WTC11 (cell line): ENCODE data around the gene SLC1A4.
"Not testable (repeated sequence)": the region's sequence is repeated elsewhere in the genome, so short reads cannot be mapped to it uniquely, and the experiment has no call there.

Source experiments
- CBFB ChIP-seq: sonication (generic); formaldehyde crosslinking; IDR thresholded peaks from 2 replicates; pipeline ENCODE4 v1.8.1; 2022; ENCODE audit warnings: mild to moderate bottlenecking, low read depth, missing genetic modification reagents
- CREB1 ChIP-seq: sonication (generic); formaldehyde crosslinking; IDR thresholded peaks from 2 replicates; pipeline ENCODE4 v1.8.0; 2023; ENCODE audit warnings: mild to moderate bottlenecking, missing genetic modification reagents
- ESRRA ChIP-seq: sonication (generic); formaldehyde crosslinking; IDR thresholded peaks from 2 replicates; pipeline ENCODE4 v1.8.1; 2022; ENCODE audit warnings: mild to moderate bottlenecking, missing genetic modification reagents, borderline replicate concordance
- IRF2 ChIP-seq: sonication (generic); formaldehyde crosslinking; IDR thresholded peaks from 2 replicates; pipeline ENCODE4 v1.8.0; 2022; ENCODE audit warnings: low read depth, missing genetic modification reagents, borderline replicate concordance
- NFYB ChIP-seq: sonication (generic); formaldehyde crosslinking; conservative IDR thresholded peaks from 2 replicates; pipeline ENCODE4 v1.8.0; 2022; ENCODE audit warnings: low read depth, missing genetic modification reagents
- TP53 ChIP-seq: sonication (generic); formaldehyde crosslinking; IDR thresholded peaks from 2 replicates; pipeline ENCODE4 v1.8.1; 2023; ENCODE audit warnings: mild to moderate bottlenecking, missing genetic modification reagents
- ZNF263 ChIP-seq: sonication (generic); formaldehyde crosslinking; IDR thresholded peaks from 2 replicates; pipeline ENCODE4 v1.8.1; 2022; ENCODE audit warnings: low read depth, mild to moderate bottlenecking, moderate library complexity, missing genetic modification reagents
- TF ChIP-seq, protein P1 (sequence below): fragments of 200-600 bp; IDR thresholded peaks from 2 replicates; pipeline ENCODE4 v1.8.0; 2022; ENCODE audit warnings: antibody characterized with exemption
- TF ChIP-seq, protein P2 (sequence below): fragments of 250-450 bp; sonication (Bioruptor Pico); IDR thresholded peaks from 2 replicates; pipeline ENCODE4 v1.9.0; 2021; ENCODE audit warnings: mild to moderate bottlenecking, borderline replicate concordance
- TF ChIP-seq, protein P3 (sequence below): sonication (generic); formaldehyde crosslinking; IDR thresholded peaks from 2 replicates; pipeline ENCODE4 v1.8.0; 2022; ENCODE audit warnings: mild to moderate bottlenecking, missing genetic modification reagents
- TF ChIP-seq, protein P4 (sequence below): sonication (generic); formaldehyde crosslinking; IDR thresholded peaks from 2 replicates; pipeline ENCODE4 v1.8.0; 2022; ENCODE audit warnings: mild to moderate bottlenecking, missing genetic modification reagents
- TF ChIP-seq, protein P5 (sequence below): sonication (generic); formaldehyde crosslinking; IDR thresholded peaks from 2 replicates; pipeline ENCODE4 v1.8.1; 2023; ENCODE audit warnings: mild to moderate bottlenecking, missing genetic modification reagents, moderate library complexity
- TF ChIP-seq, protein P6 (sequence below): sonication (generic); formaldehyde crosslinking; IDR thresholded peaks from 2 replicates; pipeline ENCODE4 v1.8.0; 2022; ENCODE audit warnings: missing genetic modification reagents

DNA sequence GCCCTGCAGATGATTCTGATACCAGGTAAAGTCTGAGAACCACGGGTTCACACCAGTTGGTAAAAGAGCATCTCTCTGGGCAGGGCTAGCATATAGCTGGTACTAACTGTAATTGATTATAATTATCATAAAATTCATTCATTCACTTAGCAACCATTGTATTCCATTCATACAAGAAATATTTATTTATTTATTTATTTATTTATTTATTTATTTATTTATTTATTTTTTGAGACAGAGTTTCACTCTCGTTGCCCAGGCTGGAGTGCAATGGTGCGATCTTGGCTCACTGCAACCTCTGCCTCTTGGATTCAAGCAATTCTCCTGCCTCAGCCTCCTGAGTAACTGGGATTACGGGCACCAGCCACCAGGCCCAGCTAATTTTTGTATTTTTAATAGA lies 44.5 kb downstream of the SLC1A4 start:
- TF ChIP-seq, protein P1, sequence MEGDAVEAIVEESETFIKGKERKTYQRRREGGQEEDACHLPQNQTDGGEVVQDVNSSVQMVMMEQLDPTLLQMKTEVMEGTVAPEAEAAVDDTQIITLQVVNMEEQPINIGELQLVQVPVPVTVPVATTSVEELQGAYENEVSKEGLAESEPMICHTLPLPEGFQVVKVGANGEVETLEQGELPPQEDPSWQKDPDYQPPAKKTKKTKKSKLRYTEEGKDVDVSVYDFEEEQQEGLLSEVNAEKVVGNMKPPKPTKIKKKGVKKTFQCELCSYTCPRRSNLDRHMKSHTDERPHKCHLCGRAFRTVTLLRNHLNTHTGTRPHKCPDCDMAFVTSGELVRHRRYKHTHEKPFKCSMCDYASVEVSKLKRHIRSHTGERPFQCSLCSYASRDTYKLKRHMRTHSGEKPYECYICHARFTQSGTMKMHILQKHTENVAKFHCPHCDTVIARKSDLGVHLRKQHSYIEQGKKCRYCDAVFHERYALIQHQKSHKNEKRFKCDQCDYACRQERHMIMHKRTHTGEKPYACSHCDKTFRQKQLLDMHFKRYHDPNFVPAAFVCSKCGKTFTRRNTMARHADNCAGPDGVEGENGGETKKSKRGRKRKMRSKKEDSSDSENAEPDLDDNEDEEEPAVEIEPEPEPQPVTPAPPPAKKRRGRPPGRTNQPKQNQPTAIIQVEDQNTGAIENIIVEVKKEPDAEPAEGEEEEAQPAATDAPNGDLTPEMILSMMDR = not testable (repeated sequence)
- TF ChIP-seq, protein P2, sequence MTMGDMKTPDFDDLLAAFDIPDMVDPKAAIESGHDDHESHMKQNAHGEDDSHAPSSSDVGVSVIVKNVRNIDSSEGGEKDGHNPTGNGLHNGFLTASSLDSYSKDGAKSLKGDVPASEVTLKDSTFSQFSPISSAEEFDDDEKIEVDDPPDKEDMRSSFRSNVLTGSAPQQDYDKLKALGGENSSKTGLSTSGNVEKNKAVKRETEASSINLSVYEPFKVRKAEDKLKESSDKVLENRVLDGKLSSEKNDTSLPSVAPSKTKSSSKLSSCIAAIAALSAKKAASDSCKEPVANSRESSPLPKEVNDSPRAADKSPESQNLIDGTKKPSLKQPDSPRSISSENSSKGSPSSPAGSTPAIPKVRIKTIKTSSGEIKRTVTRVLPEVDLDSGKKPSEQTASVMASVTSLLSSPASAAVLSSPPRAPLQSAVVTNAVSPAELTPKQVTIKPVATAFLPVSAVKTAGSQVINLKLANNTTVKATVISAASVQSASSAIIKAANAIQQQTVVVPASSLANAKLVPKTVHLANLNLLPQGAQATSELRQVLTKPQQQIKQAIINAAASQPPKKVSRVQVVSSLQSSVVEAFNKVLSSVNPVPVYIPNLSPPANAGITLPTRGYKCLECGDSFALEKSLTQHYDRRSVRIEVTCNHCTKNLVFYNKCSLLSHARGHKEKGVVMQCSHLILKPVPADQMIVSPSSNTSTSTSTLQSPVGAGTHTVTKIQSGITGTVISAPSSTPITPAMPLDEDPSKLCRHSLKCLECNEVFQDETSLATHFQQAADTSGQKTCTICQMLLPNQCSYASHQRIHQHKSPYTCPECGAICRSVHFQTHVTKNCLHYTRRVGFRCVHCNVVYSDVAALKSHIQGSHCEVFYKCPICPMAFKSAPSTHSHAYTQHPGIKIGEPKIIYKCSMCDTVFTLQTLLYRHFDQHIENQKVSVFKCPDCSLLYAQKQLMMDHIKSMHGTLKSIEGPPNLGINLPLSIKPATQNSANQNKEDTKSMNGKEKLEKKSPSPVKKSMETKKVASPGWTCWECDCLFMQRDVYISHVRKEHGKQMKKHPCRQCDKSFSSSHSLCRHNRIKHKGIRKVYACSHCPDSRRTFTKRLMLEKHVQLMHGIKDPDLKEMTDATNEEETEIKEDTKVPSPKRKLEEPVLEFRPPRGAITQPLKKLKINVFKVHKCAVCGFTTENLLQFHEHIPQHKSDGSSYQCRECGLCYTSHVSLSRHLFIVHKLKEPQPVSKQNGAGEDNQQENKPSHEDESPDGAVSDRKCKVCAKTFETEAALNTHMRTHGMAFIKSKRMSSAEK (CRISPR knock-in tag) = not testable (repeated sequence)
- not testable (repeated sequence) for TF ChIP-seq NFYB (CRISPR knock-in tag); CBFB (CRISPR knock-in tag); ESRRA (CRISPR knock-in tag); ZNF263 (CRISPR knock-in tag); IRF2 (CRISPR knock-in tag); TP53 (CRISPR knock-in tag); CREB1
- TF ChIP-seq, protein P3, sequence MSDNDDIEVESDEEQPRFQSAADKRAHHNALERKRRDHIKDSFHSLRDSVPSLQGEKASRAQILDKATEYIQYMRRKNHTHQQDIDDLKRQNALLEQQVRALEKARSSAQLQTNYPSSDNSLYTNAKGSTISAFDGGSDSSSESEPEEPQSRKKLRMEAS (CRISPR knock-in tag) = not testable (repeated sequence)
- TF ChIP-seq, protein P4, sequence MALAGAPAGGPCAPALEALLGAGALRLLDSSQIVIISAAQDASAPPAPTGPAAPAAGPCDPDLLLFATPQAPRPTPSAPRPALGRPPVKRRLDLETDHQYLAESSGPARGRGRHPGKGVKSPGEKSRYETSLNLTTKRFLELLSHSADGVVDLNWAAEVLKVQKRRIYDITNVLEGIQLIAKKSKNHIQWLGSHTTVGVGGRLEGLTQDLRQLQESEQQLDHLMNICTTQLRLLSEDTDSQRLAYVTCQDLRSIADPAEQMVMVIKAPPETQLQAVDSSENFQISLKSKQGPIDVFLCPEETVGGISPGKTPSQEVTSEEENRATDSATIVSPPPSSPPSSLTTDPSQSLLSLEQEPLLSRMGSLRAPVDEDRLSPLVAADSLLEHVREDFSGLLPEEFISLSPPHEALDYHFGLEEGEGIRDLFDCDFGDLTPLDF (CRISPR knock-in tag) = not testable (repeated sequence)
- TF ChIP-seq, protein P5, sequence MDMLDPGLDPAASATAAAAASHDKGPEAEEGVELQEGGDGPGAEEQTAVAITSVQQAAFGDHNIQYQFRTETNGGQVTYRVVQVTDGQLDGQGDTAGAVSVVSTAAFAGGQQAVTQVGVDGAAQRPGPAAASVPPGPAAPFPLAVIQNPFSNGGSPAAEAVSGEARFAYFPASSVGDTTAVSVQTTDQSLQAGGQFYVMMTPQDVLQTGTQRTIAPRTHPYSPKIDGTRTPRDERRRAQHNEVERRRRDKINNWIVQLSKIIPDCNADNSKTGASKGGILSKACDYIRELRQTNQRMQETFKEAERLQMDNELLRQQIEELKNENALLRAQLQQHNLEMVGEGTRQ = not testable (repeated sequence)
- TF ChIP-seq, protein P6, sequence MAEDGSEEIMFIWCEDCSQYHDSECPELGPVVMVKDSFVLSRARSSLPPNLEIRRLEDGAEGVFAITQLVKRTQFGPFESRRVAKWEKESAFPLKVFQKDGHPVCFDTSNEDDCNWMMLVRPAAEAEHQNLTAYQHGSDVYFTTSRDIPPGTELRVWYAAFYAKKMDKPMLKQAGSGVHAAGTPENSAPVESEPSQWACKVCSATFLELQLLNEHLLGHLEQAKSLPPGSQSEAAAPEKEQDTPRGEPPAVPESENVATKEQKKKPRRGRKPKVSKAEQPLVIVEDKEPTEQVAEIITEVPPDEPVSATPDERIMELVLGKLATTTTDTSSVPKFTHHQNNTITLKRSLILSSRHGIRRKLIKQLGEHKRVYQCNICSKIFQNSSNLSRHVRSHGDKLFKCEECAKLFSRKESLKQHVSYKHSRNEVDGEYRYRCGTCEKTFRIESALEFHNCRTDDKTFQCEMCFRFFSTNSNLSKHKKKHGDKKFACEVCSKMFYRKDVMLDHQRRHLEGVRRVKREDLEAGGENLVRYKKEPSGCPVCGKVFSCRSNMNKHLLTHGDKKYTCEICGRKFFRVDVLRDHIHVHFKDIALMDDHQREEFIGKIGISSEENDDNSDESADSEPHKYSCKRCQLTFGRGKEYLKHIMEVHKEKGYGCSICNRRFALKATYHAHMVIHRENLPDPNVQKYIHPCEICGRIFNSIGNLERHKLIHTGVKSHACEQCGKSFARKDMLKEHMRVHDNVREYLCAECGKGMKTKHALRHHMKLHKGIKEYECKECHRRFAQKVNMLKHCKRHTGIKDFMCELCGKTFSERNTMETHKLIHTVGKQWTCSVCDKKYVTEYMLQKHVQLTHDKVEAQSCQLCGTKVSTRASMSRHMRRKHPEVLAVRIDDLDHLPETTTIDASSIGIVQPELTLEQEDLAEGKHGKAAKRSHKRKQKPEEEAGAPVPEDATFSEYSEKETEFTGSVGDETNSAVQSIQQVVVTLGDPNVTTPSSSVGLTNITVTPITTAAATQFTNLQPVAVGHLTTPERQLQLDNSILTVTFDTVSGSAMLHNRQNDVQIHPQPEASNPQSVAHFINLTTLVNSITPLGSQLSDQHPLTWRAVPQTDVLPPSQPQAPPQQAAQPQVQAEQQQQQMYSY (CRISPR knock-in tag) = not testable (repeated sequence)
